NCI-H524 treated with DMSO at 0.1 percent for 48 hours (cell line): ENCODE measurements around the gene SCGN.

Experiments used
- DNase-seq: peaks from one replicate; lab custom pipeline; 2025; lab: John Stamatoyannopoulos, UW

SCGN gene

GRCh38 chr6:25686856-25687255, 34.8 kb downstream of the SCGN start:
- no peak for DNase-seq

- no peak for DNase-seq
Measured at GRCh38 chr6:25689966-25690365, 38.0 kb downstream of the SCGN start.

GRCh38 chr6:25691894-25692293, 39.9 kb downstream of the SCGN start:
- no peak for DNase-seq

GRCh38 chr6:25692472-25692871, 40.5 kb downstream of the SCGN start:
- DNase-seq: no peak

GRCh38 chr6:25694366-25694765, 42.4 kb downstream of the SCGN start:
- no peak for DNase-seq

GRCh38 chr6:25695671-25696070, 43.7 kb downstream of the SCGN start:
- no peak for DNase-seq

- no peak for DNase-seq
Measured at GRCh38 chr6:25697537-25698340, 45.7 kb downstream of the SCGN start.

- DNase-seq: no peak
Measured at GRCh38 chr6:25698631-25699030, 46.6 kb downstream of the SCGN start.

- DNase-seq: no peak
Measured at GRCh38 chr6:25699649-25700048, 47.6 kb downstream of the SCGN start.

- DNase-seq: no peak
Measured at GRCh38 chr6:25700761-25701160, 48.7 kb downstream of the SCGN start.

GRCh38 chr6:25701807-25702206, 49.8 kb downstream of the SCGN start:
- DNase-seq: no peak

- no peak for DNase-seq
Measured at GRCh38 chr6:25703005-25703404, 51.0 kb downstream of the SCGN start.

GRCh38 chr6:25704001-25704400, 52.0 kb downstream of the SCGN start:
- DNase-seq: no peak

- DNase-seq: no peak
Measured at GRCh38 chr6:25706314-25707014, 54.4 kb downstream of the SCGN start.

- DNase-seq: no peak
Measured at GRCh38 chr6:25709761-25710160, 57.7 kb downstream of the SCGN start.

GRCh38 chr6:25710287-25710686, 58.3 kb downstream of the SCGN start:
- no peak for DNase-seq

- DNase-seq: no peak
Measured at GRCh38 chr6:25713824-25714223, 61.8 kb downstream of the SCGN start.

GRCh38 chr6:25714765-25715164, 62.8 kb downstream of the SCGN start:
- no peak for DNase-seq

- no peak for DNase-seq
Measured at GRCh38 chr6:25715794-25716193, 63.8 kb downstream of the SCGN start.

- DNase-seq: no peak
Measured at GRCh38 chr6:25717866-25718740, 66.1 kb downstream of the SCGN start.

GRCh38 chr6:25726122-25726911, 74.3 kb downstream of the SCGN start:
- no peak for DNase-seq

- no peak for DNase-seq
Measured at GRCh38 chr6:25727028-25727427, 75.0 kb downstream of the SCGN start.
